AG09309 (cell line): ENCODE data around the gene RNF7.
"Not testable (repeated sequence)": the region's sequence is repeated elsewhere in the genome, so short reads cannot be mapped to it uniquely, and the experiment has no call there.

ENCODE experiments used
- DNase-seq: peaks from one replicate; pipeline ENCODE4 v3.0.0-alpha.2; 2010; ENCODE audit warnings: low read depth
- H3K4me3 ChIP-seq: 2 replicates; pipeline ENCODE4 v1.5.1; 2011; ENCODE audit warnings: mild to moderate bottlenecking, low read depth, low read length, moderate library complexity; ENCODE audit not compliant: control insufficient read depth
- CTCF ChIP-seq: IDR thresholded peaks from 2 replicates; pipeline ENCODE4 v1.5.1; 2011; ENCODE audit warnings: mild to moderate bottlenecking, low read depth, low read length, inconsistent platforms; ENCODE audit not compliant: insufficient read depth, control insufficient read depth; ENCODE audit errors: missing control alignments

RNF7 gene

GRCh38 chr3:141740349-141740748, 2.3 kb downstream of the RNF7 start:
- no peak for TF ChIP-seq CTCF
- no peak for DNase-seq
- no peak overlapping the region for H3K4me3 ChIP-seq

- DNase-seq = no peak
- TF ChIP-seq CTCF = no peak
- no peak overlapping the region for H3K4me3 ChIP-seq
These were observed 5.2 kb downstream of the RNF7 start for GRCh38 chr3:141743305-141743704.

GRCh38 chr3:141746962-141747361, 8.9 kb downstream of the RNF7 start:
- no peak for DNase-seq
- H3K4me3 ChIP-seq = no peak overlapping the region
- no peak for TF ChIP-seq CTCF

- no peak for DNase-seq
- no peak overlapping the region for H3K4me3 ChIP-seq
- TF ChIP-seq CTCF = no peak
These were observed 15.3 kb downstream of the RNF7 start for GRCh38 chr3:141753399-141753798.

- no peak overlapping the region for H3K4me3 ChIP-seq
- no peak for TF ChIP-seq CTCF
- DNase-seq = no peak
These were observed 15.9 kb downstream of the RNF7 start for GRCh38 chr3:141754032-141754431.

GRCh38 chr3:141762552-141762951, 24.5 kb downstream of the RNF7 start:
- not testable (repeated sequence) for DNase-seq, H3K4me3 ChIP-seq

GRCh38 chr3:141763088-141763750, 25.1 kb downstream of the RNF7 start, which contains the start of gene GRK7:
TSS of gene GRK7 (plus strand) at chr3:141763408. CDS start at chr3:141778285, 14,877 bp downstream.
- H3K4me3 ChIP-seq = no peak within 1 kb of the TSS
- no peak for TF ChIP-seq CTCF
- no peak for DNase-seq
